Neutrophil (primary cell): Measurements from ENCODE around the gene GBE1.

Experiments used
- H3K27ac ChIP-seq: fragments of 200-600 bp; sonication (generic); 2 replicates; pipeline ENCODE4 v1.5.1; 2016; ENCODE audit warnings: mild to moderate bottlenecking, moderate library complexity
- H3K27me3 ChIP-seq: fragments of 200-600 bp; sonication (generic); 2 replicates; pipeline ENCODE4 v1.6.0; 2016; ENCODE audit warnings: mild to moderate bottlenecking
- H3K36me3 ChIP-seq: fragments of 200-600 bp; sonication (generic); 2 replicates; pipeline ENCODE4 v1.5.1; 2017
- H3K4me1 ChIP-seq, 2 experiments: fragments of 200-600 bp in 1 of 2; sonication (generic) in 1 of 2; 1 replicate in 1 of 2; 2 replicates in 1 of 2; pipeline versions ENCODE4 v1.5.1 to v1.6.1; 2013 to 2016; ENCODE audit warnings: low read depth in 1 of 2, low read length in 1 of 2, mild to moderate bottlenecking in 1 of 2, moderate library complexity in 1 of 2; ENCODE audit not compliant: control insufficient read depth in 1 of 2, insufficient read depth in 1 of 2
- H3K4me3 ChIP-seq, 2 experiments: fragments of 200-600 bp in 1 of 2; sonication (generic) in 1 of 2; 1 replicate in 1 of 2; 2 replicates in 1 of 2; pipeline ENCODE4 v1.5.1; 2013 to 2016; ENCODE audit warnings: low read depth in 1 of 2, low read length in 1 of 2, mild to moderate bottlenecking in 1 of 2, moderate library complexity in 1 of 2
- H3K9me3 ChIP-seq: fragments of 200-600 bp; sonication (generic); 2 replicates; pipeline ENCODE4 v1.5.1; 2016
- CTCF ChIP-seq: fragments of 200-600 bp; sonication (generic); IDR thresholded peaks from 2 replicates; pipeline ENCODE4 v1.5.1; 2016; ENCODE audit warnings: antibody characterized with exemption

The GBE1 gene

GRCh38 chr3:81472600-81473362 is 288.7 kb downstream of the GBE1 start:
- Histone ChIP-seq H3K36me3 (no peaks in the 10 kb centered on the region), H3K4me3 (no peak overlapping the region), H3K4me1 (no peaks in the 10 kb centered on the region), H3K27ac (no peak overlapping the region), H3K27me3 (no peaks in the 10 kb centered on the region), H3K9me3 (no peaks in the 10 kb centered on the region)
- no peak for TF ChIP-seq CTCF

GRCh38 chr3:81470524-81471278 is 290.7 kb downstream of the GBE1 start:
- no peak for TF ChIP-seq CTCF

GRCh38 chr3:81468391-81468790 is 293.1 kb downstream of the GBE1 start:
- no peaks in the 10 kb centered on the region for H3K36me3 ChIP-seq
- TF ChIP-seq CTCF, result no peak
- H3K27ac ChIP-seq, result no peak overlapping the region
- no peaks in the 10 kb centered on the region for H3K4me1 ChIP-seq
- H3K27me3 ChIP-seq, result no peaks in the 10 kb centered on the region
- no peak overlapping the region for H3K4me3 ChIP-seq
- H3K9me3 ChIP-seq, result no peaks in the 10 kb centered on the region

More at GRCh38 chr3:81470524-81471278, 290.7 kb downstream of the GBE1 start:
- H3K9me3 ChIP-seq, result no peaks in the 10 kb centered on the region
- H3K4me3 ChIP-seq, result no peak overlapping the region
- H3K36me3 ChIP-seq, result no peaks in the 10 kb centered on the region
- H3K4me1 ChIP-seq, result no peaks in the 10 kb centered on the region
- no peak overlapping the region for H3K27ac ChIP-seq
- no peaks in the 10 kb centered on the region for H3K27me3 ChIP-seq

DNA sequence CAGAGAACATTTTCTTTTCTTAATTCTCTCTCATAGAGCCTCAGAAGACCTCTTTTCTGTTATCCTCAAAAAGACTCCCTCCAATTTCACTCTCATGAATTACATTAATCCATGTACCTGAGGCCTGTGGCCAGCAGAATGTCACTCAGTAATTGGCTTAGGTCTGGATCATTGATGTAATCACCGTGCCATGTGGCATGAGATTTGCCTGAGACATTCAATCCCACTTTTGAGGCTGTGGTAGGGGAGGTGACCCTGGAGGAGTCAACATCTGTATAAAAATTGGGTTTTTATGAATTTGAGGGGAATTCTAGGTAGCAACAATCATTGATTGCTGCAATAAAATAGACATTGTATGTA is 295.3 kb downstream of the GBE1 start:
- Histone ChIP-seq H3K27ac (no peak overlapping the region), H3K4me3 (no peak overlapping the region), H3K27me3 (no peaks in the 10 kb centered on the region), H3K9me3 (no peaks in the 10 kb centered on the region), H3K36me3 (no peaks in the 10 kb centered on the region), H3K4me1 (no peaks in the 10 kb centered on the region)
- no peak for TF ChIP-seq CTCF

DNA sequence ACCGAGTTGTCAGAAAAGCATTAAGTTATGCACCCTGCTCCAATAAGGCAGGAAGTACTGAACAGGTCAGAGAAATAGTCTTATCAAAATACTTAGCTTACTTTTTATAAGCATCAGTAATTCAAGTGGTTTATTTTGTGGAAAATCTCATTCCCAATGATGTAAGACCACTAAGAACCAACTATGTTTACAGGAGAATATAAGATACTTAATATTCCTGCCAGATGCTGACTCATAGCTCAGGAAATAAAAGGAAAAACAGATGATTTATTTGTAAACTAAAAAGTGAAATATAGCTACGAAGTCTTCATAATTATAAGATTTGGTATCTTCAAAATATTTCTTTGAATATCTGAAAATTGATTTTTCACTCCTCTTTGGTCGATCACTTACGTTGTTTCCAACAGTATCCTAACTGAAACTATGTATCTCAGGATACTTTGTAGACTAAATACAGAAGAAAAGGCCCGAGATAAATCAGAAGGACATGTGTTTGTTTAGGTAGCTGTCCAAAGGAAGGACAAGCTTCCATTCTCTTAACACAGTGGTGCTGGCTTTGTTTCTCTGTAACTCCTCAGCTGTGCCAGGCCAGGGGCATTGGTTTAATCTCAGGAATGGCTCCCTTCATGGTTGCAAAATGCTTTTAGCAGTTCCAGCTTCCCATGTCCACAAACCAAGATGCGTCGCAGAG is 295.8 kb downstream of the GBE1 start:
- no peak overlapping the region for H3K4me3 ChIP-seq
- TF ChIP-seq CTCF, result no peak
- H3K27me3 ChIP-seq, result no peaks in the 10 kb centered on the region
- no peaks in the 10 kb centered on the region for H3K4me1 ChIP-seq
- H3K36me3 ChIP-seq, result no peaks in the 10 kb centered on the region
- no peak overlapping the region for H3K27ac ChIP-seq
- no peaks in the 10 kb centered on the region for H3K9me3 ChIP-seq
